Breast epithelium (tissue), 3 donors: Measurements from ENCODE around the gene B3GALT6.

Source experiments
- POLR2AphosphoS5 ChIP-seq, 3 donors: sonication (generic); formaldehyde crosslinking; IDR thresholded peaks; one replicate each; pipeline ENCODE4 v1.6.1; 2017; ENCODE audit warnings: antibody characterized with exemption in 3 of 3
- TF ChIP-seq, protein P1 (sequence below), 3 donors: fragments of 450-650 bp; IDR thresholded peaks; one replicate each; pipeline ENCODE4 v1.5.1; 2016 to 2017; ENCODE audit warnings: antibody characterized with exemption in 3 of 3, mild to moderate bottlenecking in 3 of 3, moderate library complexity in 3 of 3

DNA sequence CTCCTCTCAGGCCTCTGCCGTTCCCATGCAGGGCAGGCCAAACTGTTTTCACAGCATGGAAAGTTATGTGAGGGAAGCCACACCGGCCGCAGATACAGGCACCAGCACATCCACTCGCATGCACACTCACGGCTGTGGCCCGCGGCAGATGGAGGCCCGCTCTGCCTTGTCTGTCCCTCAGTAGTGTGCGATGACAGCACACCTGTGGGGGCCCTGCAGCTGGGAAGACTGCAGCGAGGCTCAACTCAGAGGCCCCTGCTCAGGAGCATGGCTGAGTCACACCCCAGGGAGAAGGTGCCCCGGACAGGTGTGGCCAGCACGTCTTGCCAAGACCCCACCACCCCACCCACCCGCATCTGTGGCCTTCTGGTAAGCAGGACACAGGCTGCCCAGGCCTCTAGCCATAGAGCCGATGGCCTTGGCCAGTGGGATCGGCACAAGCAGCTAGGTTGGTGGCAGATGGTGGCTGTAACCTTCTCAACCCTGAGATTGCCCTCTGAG, 42.9 kb downstream of the B3GALT6 start:
- TF ChIP-seq, protein P1, sequence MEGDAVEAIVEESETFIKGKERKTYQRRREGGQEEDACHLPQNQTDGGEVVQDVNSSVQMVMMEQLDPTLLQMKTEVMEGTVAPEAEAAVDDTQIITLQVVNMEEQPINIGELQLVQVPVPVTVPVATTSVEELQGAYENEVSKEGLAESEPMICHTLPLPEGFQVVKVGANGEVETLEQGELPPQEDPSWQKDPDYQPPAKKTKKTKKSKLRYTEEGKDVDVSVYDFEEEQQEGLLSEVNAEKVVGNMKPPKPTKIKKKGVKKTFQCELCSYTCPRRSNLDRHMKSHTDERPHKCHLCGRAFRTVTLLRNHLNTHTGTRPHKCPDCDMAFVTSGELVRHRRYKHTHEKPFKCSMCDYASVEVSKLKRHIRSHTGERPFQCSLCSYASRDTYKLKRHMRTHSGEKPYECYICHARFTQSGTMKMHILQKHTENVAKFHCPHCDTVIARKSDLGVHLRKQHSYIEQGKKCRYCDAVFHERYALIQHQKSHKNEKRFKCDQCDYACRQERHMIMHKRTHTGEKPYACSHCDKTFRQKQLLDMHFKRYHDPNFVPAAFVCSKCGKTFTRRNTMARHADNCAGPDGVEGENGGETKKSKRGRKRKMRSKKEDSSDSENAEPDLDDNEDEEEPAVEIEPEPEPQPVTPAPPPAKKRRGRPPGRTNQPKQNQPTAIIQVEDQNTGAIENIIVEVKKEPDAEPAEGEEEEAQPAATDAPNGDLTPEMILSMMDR (IDR thresholded peaks at IDR 0.05): no peak
- TF ChIP-seq POLR2AphosphoS5 (IDR thresholded peaks at IDR 0.05): no peak
